T1000 (cell line): Measurements from ENCODE around the gene SLC25A38.
"Not testable (repeated sequence)": the region's sequence is repeated elsewhere in the genome, so short reads cannot be mapped to it uniquely, and the experiment has no call there.

ENCODE experiments used
- DNase-seq: peaks from one replicate; lab custom pipeline; 2025; ENCODE audit warnings: mixed read lengths; lab: John Stamatoyannopoulos, UW

Gene SLC25A38, protein sequence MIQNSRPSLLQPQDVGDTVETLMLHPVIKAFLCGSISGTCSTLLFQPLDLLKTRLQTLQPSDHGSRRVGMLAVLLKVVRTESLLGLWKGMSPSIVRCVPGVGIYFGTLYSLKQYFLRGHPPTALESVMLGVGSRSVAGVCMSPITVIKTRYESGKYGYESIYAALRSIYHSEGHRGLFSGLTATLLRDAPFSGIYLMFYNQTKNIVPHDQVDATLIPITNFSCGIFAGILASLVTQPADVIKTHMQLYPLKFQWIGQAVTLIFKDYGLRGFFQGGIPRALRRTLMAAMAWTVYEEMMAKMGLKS

GRCh38 chr3:39383045-39383880 is at the start of gene SLC25A38:
SLC25A38 (plus strand) TSS chr3:39383370; CDS start chr3:39383725, 355 bp downstream.
- no peak for DNase-seq

- DNase-seq = no peak
Observed at GRCh38 chr3:39333607-39334006, 49.6 kb upstream of the SLC25A38 start.

GRCh38 chr3:39334205-39334604 is 49.0 kb upstream of the SLC25A38 start:
- DNase-seq = no peak

DNA sequence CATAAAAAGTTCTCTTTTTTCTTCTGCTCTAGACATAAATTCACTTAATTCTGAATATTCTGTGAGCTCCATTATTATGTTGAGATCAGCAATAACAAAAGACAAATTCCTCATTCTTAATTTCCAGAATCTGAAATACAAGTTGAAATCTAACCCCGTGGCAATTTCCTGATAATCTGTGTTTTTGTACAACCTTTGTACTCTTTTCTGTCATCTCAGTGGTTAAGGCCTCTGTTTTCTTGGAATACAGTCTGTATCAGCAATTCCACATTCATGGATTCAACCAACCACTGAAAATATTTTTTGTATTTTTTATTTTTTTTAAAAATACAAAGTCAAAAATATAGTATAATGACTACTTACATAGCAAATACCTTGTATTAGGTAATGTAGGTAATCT is 45.0 kb upstream of the SLC25A38 start:
- DNase-seq = no peak

DNA sequence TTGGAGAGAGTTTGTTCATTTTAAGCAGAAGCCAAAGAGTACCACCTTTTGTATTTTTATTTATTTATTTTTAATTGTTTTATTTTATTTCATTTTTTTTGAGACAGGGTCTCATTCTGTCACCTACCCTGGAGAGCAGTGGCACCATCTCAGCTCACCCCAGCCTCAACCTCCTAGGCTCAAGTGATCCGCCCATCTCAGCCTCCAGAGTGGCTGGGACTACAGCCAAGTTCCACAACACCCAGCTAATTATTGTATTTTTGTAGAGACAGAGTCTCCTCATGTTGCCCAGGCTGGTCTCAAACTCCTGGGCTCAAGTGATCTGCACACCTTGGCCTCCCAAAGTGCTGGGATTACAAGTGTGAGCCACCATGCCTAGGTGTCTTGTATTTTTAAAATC is 44.1 kb upstream of the SLC25A38 start:
- no peak for DNase-seq

DNA sequence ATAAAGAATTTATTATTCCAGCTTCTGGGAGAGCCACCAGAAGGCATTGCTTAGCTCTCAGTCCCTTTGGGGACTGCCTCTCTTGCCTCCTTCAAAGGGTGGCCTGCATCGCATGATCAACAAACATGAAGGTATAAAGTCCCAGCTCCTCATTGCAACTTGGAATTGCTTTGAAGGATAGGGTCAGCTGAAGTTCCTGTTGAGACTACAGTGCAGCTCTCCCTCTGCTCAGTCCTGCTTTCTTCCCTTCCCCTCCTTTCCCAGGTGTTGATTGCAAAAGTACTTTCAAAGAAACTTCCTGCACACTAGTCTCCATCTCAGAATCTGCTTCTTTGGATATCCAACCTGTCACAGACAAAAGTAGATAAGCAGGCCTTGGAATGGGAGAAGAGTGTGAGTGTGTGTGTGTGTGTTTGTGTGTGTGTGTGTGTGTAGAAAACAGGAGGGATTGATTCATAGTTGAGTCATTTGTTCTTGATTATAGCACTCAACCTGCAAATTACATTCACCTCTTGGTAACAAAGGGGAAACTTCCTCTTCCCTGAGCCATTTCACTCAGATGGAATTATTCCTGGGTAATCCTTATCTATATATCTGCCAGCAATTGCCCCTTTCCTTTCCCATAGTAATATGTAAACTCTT is 40.0 kb upstream of the SLC25A38 start:
- no peak for DNase-seq

DNA sequence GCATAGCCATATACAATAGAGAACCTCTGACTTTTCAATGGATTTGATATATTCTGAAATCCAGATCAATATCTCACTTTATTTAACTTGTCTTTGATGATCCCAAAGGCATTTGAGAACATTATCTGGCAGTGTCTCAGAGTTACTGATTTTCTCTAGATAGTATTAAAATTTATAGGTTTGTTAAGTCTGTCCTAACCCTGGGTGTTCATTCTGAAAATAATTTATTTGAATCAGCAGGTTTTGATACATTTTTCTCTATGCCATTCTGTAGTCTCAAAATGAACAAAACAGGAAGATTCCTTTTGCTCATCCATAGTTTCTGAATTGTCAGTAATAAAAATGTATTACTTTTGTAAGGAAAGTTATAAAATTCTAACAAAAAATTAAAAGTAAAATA is 39.4 kb upstream of the SLC25A38 start:
- no peak for DNase-seq

- no peak for DNase-seq
Observed at GRCh38 chr3:39344746-39345344, 38.3 kb upstream of the SLC25A38 start.

DNA sequence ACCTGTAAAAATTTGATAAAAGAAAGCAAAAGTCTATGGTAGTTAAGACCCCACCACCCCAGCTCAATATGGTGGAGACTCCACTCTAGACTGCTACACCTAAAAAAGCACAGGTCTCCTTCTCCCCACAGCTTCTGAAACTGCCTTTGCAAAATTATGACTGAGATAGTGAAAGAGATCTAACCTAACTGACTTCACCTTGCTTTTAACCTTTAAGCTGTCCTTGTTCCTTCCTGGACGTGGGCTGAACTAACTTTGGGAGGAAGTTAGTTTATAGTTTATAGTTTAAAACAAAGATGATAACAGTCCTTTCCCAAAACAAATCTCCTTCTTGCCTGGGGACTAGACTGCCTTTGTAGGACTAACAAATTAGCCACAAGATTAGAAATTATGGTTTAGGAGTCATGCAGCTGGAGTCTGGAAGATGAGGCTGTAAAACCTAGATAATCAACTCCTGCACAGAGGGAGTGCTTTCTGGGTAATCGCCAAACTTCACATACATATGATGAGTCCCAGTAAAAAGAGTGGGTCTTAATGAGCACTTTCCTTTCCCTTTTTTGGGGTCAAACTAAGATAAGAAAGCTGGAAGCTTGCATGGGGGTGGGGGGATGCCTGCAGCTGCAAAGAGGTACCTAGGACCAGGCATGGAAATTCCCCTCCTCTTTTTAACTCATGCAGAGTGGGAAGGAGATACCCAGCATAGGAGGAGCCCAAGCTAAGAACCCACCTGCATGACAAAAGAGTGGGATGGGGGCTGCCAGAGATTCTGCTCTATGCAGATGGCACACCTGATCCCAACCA is 36.2 kb upstream of the SLC25A38 start:
- DNase-seq = no peak

DNA sequence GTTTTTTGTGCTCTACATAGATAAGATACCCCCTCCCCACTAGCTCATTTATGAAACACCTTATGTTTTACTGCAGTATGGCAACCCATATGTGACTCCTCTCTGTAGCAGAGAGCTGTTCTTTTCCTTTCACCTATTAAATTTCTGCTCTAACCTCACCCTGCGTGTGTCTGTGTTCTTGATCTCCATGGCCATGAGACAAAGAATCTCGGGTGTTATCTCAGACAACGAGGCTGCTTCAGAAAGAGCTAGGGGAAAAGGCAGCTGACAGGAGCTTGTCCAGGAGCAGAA is 35.6 kb upstream of the SLC25A38 start:
- DNase-seq = no peak

- no peak for DNase-seq
Observed at GRCh38 chr3:39349080-39349479, 34.1 kb upstream of the SLC25A38 start.

GRCh38 chr3:39350714-39351113 is 32.5 kb upstream of the SLC25A38 start:
- DNase-seq = no peak

GRCh38 chr3:39351134-39351533 is 32.0 kb upstream of the SLC25A38 start:
- not testable (repeated sequence) for DNase-seq

DNA sequence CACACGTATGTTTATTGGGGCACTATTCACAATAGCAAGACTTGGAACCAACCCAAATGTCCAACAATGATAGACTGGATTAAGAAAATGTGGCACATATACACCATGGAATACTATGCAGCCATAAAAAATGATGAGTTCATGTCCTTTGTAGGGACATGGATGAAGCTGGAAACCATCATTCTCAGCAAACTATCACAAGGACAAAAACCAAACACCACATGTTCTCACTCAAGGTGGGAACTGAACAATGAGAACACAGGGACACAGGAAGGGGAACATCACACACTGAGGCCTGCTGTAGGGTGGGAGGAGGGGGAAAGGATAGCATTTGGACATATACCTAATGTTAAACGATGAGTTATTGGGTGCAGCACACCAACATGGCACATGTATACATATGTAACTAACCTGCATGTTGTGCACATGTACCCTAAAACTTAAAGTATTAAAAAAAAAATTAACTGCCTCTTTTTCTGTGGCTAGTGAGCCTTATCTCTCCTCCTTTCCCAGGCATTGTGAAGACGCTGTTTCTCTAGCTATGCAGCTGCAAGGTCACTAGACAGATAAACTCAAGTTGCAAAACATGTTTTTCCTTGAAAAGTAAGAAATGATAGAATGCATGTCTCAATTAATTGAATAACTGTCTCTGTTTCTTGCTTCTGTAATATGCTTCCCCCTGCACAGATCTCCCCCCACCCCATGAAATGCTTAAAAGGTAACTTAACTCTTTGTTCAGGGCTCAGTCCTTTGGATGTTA is 29.8 kb upstream of the SLC25A38 start:
- DNase-seq = not testable (repeated sequence)

- no peak for DNase-seq
Observed at GRCh38 chr3:39358333-39358732, 24.8 kb upstream of the SLC25A38 start.

- no peak for DNase-seq
Observed at GRCh38 chr3:39361252-39361927, 21.8 kb upstream of the SLC25A38 start.

GRCh38 chr3:39362192-39362591 is 21.0 kb upstream of the SLC25A38 start:
- DNase-seq = no peak

DNA sequence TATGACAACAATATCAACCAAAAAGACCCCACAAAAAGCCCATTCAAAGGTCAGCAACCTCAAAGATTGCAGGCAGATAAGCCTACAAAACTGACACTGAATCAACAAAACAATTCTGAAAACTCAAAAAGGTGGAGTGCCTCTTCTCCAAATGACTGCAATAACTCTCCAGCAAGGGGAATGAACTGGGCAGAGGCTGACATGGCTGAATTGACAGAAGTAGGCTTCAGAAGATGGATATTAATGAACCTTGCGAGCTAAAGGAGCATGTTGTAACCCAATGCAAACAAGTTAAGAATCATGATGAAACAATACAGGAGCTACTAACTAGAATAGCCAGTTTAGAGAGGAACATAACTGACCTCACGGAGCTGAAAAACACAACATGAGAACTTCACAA is 20.4 kb upstream of the SLC25A38 start:
- no peak for DNase-seq

- not testable (repeated sequence) for DNase-seq
Observed at GRCh38 chr3:39370450-39370849, 12.7 kb upstream of the SLC25A38 start.

DNA sequence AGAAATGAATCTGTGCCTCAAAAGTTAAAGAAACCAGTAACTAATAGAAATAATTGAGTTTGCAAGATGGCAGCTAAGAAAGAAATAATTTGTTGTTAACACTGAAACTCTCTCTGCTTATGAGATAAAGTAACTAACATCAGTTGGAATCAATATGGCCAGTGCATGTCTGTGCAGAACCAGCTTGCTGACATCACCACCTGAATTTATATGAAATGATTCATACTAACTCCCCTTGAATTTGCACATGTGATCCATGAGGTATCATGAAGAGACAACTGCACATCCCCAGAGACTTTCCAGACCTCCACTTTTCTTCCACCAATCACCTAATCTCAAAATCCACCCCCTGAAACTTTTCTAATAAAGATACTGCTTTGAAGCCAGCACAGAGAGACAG is 10.3 kb upstream of the SLC25A38 start:
- no peak for DNase-seq
